Germinal center (tissue), 1 donor: ENCODE results near the gene CAPN11.
"Not testable (repeated sequence)": the region's sequence is repeated elsewhere in the genome, so short reads cannot be mapped to it uniquely, and the experiment has no call there.

Experiments
- DNase-seq: peaks from one replicate; pipeline ENCODE4 v3.0.0; 2012; ENCODE audit warnings: mixed read lengths, low spot score

The CAPN11 gene

GRCh38 chr6:44181784-44182183 is 23.2 kb downstream of the CAPN11 start:
- not testable (repeated sequence) for DNase-seq

- DNase-seq: no peak
Observed at GRCh38 chr6:44182911-44183390, 24.3 kb downstream of the CAPN11 start.

- no peak for DNase-seq
Observed at GRCh38 chr6:44183783-44184182, 25.2 kb downstream of the CAPN11 start.

- not testable (repeated sequence) for DNase-seq
Observed at GRCh38 chr6:44185356-44185755, 26.7 kb downstream of the CAPN11 start.

GRCh38 chr6:44185953-44186634 is 27.5 kb downstream of the CAPN11 start:
- DNase-seq: no peak

- no peak for DNase-seq
Observed at GRCh38 chr6:44186635-44187025, 28.0 kb downstream of the CAPN11 start.

GRCh38 chr6:44188819-44189218 is 30.2 kb downstream of the CAPN11 start:
- no peak for DNase-seq

GRCh38 chr6:44189257-44189656 is 30.6 kb downstream of the CAPN11 start:
- no peak for DNase-seq

GRCh38 chr6:44190715-44191114 is 32.1 kb downstream of the CAPN11 start:
- DNase-seq: peak; percentile 64

GRCh38 chr6:44192428-44193041 is 33.9 kb downstream of the CAPN11 start:
- no peak for DNase-seq

GRCh38 chr6:44193307-44193910 is 34.8 kb downstream of the CAPN11 start:
- DNase-seq: no peak

- DNase-seq: no peak
Observed at GRCh38 chr6:44194326-44194725, 35.7 kb downstream of the CAPN11 start.

- not testable (repeated sequence) for DNase-seq
Observed at GRCh38 chr6:44196351-44196750, 37.7 kb downstream of the CAPN11 start.

- DNase-seq: no peak
Observed at GRCh38 chr6:44198684-44199083, 40.1 kb downstream of the CAPN11 start.

- DNase-seq: no peak
Observed at GRCh38 chr6:44199883-44200282, 41.3 kb downstream of the CAPN11 start.

- DNase-seq: no peak
Observed at GRCh38 chr6:44201200-44201599, 42.6 kb downstream of the CAPN11 start.

GRCh38 chr6:44201638-44202303 is 43.2 kb downstream of the CAPN11 start:
- DNase-seq: no peak

GRCh38 chr6:44202332-44202971 is 43.8 kb downstream of the CAPN11 start:
- no peak for DNase-seq

GRCh38 chr6:44202972-44203750 is 44.5 kb downstream of the CAPN11 start:
- no peak for DNase-seq

GRCh38 chr6:44203955-44204354 is 45.3 kb downstream of the CAPN11 start:
- no peak for DNase-seq

GRCh38 chr6:44207966-44208365 is 49.3 kb downstream of the CAPN11 start:
- DNase-seq: no peak
